Neutrophil (primary cell): ENCODE data around the gene UBALD1.
A peak's percentile ranks its signal among the peaks of the same experiment; 100 is the strongest.

ENCODE experiments used
- H3K27ac ChIP-seq: fragments of 200-600 bp; sonication (generic); 2 replicates; pipeline ENCODE4 v1.5.1; 2016; ENCODE audit warnings: mild to moderate bottlenecking, moderate library complexity
- H3K27me3 ChIP-seq: fragments of 200-600 bp; sonication (generic); 2 replicates; pipeline ENCODE4 v1.6.0; 2016; ENCODE audit warnings: mild to moderate bottlenecking
- H3K36me3 ChIP-seq: fragments of 200-600 bp; sonication (generic); 2 replicates; pipeline ENCODE4 v1.5.1; 2017
- H3K4me1 ChIP-seq, 2 experiments: fragments of 200-600 bp in 1 of 2; sonication (generic) in 1 of 2; 1 replicate in 1 of 2; 2 replicates in 1 of 2; pipeline versions ENCODE4 v1.5.1 to v1.6.1; 2013 to 2016; ENCODE audit warnings: low read depth in 1 of 2, low read length in 1 of 2, mild to moderate bottlenecking in 1 of 2, moderate library complexity in 1 of 2; ENCODE audit not compliant: control insufficient read depth in 1 of 2, insufficient read depth in 1 of 2
- H3K4me3 ChIP-seq, 2 experiments: fragments of 200-600 bp in 1 of 2; sonication (generic) in 1 of 2; 1 replicate in 1 of 2; 2 replicates in 1 of 2; pipeline ENCODE4 v1.5.1; 2013 to 2016; ENCODE audit warnings: low read depth in 1 of 2, low read length in 1 of 2, mild to moderate bottlenecking in 1 of 2, moderate library complexity in 1 of 2
- H3K9me3 ChIP-seq: fragments of 200-600 bp; sonication (generic); 2 replicates; pipeline ENCODE4 v1.5.1; 2016
- TF ChIP-seq, protein P1 (sequence below): fragments of 200-600 bp; sonication (generic); IDR thresholded peaks from 2 replicates; pipeline ENCODE4 v1.5.1; 2016; ENCODE audit warnings: antibody characterized with exemption

Gene UBALD1

DNA sequence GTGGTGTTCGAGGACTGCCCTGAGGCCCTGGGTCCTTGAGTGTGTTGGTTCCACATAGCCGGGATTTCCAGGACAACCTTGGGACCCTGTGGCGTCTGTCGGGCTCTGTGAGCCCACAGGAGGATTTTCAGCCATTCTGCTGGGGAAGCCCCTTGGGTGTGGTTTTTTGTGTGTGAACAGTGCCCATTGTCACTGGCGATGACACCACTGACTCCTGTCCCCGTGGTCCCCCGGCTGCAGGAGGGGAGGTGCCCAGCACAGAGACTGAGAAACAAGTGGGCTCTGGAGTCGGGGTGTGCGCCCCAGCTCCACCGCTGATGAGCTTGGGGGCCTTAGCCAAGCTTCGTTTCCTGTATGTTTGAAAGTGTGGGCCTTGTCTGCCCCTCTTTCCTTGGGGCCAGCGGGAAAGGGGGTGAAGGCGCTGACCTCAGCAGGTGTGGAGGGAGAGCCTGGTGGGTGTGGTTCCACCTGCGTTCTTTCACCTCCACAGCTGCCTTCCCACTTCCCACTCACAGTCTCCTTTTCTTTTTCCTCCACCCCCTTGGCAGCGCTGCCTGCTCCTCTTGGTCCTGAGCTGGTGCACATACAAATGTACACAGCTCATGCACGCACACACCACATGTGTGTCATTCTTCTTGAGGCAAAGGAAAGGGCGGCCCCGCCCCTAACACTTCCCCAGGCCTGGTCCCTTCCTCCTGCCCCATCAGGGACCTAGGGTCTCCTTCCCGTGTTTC is 26.1 kb upstream of the UBALD1 start:
- Histone ChIP-seq H3K4me3 (no peak overlapping the region), H3K36me3 (peaks cover 39% of the 10 kb centered on the region), H3K27ac (peak overlapping the region; percentile 79), H3K9me3 (no peaks in the 10 kb centered on the region), H3K27me3 (no peaks in the 10 kb centered on the region), H3K4me1 (peaks cover 44 to 47% of the 10 kb centered on the region in 2 experiments)
- TF ChIP-seq, protein P1, sequence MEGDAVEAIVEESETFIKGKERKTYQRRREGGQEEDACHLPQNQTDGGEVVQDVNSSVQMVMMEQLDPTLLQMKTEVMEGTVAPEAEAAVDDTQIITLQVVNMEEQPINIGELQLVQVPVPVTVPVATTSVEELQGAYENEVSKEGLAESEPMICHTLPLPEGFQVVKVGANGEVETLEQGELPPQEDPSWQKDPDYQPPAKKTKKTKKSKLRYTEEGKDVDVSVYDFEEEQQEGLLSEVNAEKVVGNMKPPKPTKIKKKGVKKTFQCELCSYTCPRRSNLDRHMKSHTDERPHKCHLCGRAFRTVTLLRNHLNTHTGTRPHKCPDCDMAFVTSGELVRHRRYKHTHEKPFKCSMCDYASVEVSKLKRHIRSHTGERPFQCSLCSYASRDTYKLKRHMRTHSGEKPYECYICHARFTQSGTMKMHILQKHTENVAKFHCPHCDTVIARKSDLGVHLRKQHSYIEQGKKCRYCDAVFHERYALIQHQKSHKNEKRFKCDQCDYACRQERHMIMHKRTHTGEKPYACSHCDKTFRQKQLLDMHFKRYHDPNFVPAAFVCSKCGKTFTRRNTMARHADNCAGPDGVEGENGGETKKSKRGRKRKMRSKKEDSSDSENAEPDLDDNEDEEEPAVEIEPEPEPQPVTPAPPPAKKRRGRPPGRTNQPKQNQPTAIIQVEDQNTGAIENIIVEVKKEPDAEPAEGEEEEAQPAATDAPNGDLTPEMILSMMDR, result no peak

DNA sequence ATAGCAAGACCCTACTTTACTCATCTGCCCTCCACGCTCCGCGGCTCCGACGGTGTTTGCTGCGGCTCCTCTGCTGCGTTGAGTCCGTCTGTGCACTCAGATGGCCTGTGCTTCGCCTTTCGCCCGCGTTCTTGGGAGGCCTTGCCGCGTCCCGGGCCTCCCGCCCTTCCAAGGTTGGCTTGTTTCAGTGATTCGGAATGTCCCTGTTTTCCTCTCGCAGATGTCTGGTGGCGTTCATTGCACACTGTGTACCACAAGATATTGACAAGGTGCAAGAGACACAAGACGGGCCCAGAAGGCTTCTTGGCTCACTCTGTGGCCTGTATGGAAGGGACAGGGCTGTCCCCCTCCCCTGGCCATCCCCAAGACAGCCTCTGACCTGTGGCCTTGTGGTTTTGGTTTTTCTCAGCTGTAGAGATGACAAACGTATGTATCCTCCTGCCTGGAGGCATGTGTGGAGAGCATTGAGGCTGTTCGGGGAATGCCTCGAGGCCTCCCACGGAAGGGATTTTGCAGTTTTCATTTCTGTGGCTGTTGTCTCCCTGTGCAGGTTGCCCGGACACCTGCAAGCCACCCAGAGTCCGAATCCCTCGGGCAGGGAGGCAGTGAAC is 25.3 kb upstream of the UBALD1 start:
- TF ChIP-seq, protein P1, result no peak
- H3K4me1 ChIP-seq, result peaks cover 51 to 54% of the 10 kb centered on the region in 2 experiments
- peak overlapping the region; percentile 79 for H3K27ac ChIP-seq
- no peak overlapping the region for H3K4me3 ChIP-seq
- peaks cover 33% of the 10 kb centered on the region for H3K36me3 ChIP-seq
- no peaks in the 10 kb centered on the region for H3K27me3 ChIP-seq
- H3K9me3 ChIP-seq, result no peaks in the 10 kb centered on the region

DNA sequence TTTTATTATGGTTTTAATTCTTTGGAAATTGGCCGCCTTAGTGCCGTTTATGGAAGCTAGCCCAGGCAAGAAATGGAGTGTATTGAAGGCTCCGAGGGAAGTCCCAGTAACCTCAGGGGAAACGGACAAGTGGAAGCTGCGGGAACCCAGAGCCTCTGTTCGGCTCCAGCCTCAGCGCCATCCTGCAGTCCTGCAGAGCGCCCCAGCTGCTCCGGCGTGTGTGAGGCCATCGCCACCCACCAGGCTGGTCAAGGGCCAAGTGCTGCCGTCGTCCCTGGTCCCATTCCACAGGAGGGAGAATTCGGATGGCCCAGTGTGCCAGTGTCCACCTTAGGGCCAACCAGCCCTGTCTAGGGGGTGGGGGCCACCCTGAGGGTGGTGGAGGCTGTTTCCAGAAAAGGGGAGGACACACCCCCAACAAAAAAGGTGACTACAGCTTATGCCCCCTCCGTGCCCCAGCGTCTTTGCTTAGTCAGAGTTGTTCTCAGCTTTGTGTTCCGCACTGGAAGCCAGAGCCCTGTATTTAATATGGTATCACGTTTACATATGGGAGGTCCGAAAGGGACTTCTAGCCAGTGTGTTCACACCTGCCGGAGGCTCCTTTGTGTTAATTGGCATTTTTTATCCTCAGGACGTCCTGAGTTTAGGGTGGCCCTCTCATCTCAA is 22.9 kb upstream of the UBALD1 start:
- Histone ChIP-seq H3K27ac (peak overlapping the region; percentile 10), H3K36me3 (peaks cover 41% of the 10 kb centered on the region), H3K9me3 (no peaks in the 10 kb centered on the region), H3K27me3 (no peaks in the 10 kb centered on the region), H3K4me3 (no peak overlapping the region), H3K4me1 (peaks cover 68 to 73% of the 10 kb centered on the region in 2 experiments)
- TF ChIP-seq, protein P1, result no peak

DNA sequence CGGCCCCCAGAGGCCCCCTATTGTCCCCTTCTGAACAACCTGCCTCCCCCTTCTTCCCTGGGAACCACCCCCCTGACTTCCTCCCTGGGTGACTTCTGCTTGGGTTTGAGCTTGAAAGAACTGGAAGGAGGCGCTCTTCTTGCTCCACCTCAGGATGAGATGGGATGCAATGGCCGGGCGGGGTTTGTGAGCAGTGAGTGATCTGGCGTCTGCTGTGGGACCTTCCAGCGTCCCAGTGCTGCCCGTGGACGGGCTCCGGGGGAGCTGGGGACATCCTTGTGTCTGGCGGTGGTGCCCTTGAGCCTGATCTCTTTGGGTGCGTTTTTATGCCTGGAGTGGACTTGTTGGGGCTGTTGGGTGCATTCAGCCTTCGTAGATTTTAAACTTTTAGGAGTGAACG is 21.5 kb upstream of the UBALD1 start:
- H3K27me3 ChIP-seq, result no peaks in the 10 kb centered on the region
- peak overlapping the region in 1 of 2 experiments; percentile 14 for H3K4me3 ChIP-seq
- TF ChIP-seq, protein P1, result no peak
- peak overlapping the region; percentile 79 for H3K27ac ChIP-seq
- peaks cover 41% of the 10 kb centered on the region for H3K36me3 ChIP-seq
- H3K9me3 ChIP-seq, result no peaks in the 10 kb centered on the region
- peaks cover 69 to 74% of the 10 kb centered on the region in 2 experiments for H3K4me1 ChIP-seq

DNA sequence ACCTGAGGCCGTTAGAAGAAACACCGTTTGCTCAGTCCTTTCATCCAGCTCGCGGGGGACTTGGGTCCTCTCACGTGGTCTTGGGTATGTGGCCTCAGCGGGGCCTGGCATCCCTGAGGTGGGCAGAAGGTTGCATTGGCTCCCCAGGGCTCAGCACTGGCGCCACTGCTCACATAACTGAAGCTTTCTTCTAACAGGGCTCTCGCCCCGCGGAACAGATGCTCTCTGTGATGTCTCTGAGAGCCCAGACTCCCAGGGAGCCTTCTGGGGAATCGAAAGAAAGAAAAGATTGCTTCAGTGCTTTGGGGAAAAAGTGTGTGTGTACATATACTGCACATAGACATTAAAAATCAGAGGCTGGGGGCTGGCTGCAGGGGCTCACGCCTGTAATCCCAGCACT is 20.1 kb upstream of the UBALD1 start:
- peak overlapping the region; percentile 79 for H3K27ac ChIP-seq
- H3K27me3 ChIP-seq, result no peaks in the 10 kb centered on the region
- peaks cover 71 to 76% of the 10 kb centered on the region in 2 experiments for H3K4me1 ChIP-seq
- no peaks in the 10 kb centered on the region for H3K9me3 ChIP-seq
- TF ChIP-seq, protein P1, result no peak
- H3K36me3 ChIP-seq, result peaks cover 32% of the 10 kb centered on the region
- no peak overlapping the region for H3K4me3 ChIP-seq
